ENCODE data around the gene AARS2.

The AARS2 gene

DNA sequence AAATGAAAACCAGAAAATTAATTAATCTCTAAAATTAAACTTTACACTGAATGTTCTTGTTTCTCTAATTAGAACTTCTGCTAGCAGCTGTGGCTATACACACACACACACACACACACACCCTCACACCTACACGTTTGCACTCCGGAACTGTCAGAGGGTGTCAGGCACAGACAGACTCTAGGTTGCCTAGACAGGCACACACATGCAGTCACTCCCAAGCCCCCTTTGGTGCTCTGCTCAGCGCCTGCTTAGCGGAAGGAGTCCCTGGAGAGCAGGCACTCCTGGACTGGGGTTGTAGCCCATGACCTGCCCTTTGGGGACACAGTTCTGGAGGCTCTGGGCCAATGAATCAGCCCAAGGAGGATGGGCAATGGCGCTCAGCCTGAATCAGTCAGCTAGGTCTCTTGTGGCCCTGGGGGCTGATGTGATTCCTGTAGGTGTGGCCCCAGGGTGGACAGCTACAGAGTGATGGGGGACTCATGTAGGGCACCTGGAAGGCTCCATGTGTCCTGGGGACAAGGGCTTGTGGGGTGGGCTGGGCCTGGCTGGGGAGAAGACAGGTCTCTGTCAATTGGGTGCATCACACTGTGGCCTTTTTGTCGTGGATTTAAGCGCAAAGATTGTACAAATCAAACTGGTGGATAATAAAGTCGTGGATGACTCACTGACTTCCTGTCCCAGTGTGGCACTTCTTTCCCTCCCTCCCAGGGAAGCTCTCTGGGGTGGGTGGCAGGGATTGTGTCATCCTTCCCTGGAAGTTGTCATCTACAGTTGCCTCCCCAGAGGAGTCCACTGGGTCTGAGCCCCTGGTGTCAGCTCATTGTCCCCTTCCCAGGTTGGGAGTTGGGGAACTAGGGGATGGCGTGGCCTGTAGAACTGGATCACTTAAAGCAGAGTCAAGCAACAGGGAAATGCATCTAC, 34.1 kb downstream of the AARS2 start:
- DNase-seq (ENCODE audit: low read depth), result no peak
- TF ChIP-seq, protein P1, sequence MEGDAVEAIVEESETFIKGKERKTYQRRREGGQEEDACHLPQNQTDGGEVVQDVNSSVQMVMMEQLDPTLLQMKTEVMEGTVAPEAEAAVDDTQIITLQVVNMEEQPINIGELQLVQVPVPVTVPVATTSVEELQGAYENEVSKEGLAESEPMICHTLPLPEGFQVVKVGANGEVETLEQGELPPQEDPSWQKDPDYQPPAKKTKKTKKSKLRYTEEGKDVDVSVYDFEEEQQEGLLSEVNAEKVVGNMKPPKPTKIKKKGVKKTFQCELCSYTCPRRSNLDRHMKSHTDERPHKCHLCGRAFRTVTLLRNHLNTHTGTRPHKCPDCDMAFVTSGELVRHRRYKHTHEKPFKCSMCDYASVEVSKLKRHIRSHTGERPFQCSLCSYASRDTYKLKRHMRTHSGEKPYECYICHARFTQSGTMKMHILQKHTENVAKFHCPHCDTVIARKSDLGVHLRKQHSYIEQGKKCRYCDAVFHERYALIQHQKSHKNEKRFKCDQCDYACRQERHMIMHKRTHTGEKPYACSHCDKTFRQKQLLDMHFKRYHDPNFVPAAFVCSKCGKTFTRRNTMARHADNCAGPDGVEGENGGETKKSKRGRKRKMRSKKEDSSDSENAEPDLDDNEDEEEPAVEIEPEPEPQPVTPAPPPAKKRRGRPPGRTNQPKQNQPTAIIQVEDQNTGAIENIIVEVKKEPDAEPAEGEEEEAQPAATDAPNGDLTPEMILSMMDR (conservative IDR thresholded peaks at IDR 0.05; ENCODE audit: low read depth, low read length), result no peak
- no peak overlapping the region for H3K4me3 ChIP-seq (ENCODE audit: low read depth, low read length)

DNA sequence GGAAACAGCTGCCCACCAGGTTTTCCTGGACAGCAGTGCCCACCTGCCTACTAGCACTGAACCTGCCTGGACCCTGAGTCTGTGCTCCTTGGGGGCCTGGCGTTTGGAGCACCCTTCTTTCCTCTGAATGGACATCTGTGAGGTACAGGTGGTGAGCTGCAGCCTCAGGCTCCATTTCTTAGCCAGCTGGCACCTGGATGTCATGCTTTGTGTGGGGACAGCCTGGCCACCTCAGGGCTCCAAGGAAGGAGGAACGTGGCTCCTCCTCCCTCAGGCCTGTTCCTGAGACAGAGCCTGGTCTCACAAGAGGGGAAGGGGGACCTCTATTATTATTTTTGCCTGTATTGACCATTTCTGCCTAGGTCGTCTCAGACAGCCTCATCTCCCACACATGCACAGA, 34.8 kb downstream of the AARS2 start:
- DNase-seq (ENCODE audit: low read depth), result no peak
- TF ChIP-seq, protein P1 (conservative IDR thresholded peaks at IDR 0.05; ENCODE audit: low read depth, low read length), result no peak

DNA sequence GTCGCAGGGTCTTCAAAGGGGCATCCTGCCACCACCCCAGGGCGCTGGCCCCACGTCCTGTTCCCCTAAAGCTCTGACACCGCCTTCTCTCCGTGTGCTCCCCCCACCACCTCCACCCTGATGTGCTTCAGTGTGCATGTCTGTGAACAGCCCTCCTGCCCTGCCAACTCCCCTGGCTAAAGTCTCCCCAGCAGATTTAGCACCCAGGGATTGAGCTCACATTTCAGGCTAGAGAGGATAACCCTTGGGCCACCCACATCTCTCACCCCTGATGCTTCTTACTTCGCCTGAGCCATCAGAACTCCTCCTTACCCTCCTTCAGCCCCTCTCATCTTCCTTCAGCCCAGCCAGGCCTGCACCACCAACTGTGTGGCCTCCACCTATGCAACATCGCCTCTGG, 35.4 kb downstream of the AARS2 start:
- no peak overlapping the region for H3K4me3 ChIP-seq (ENCODE audit: low read depth, low read length)
- TF ChIP-seq, protein P1 (conservative IDR thresholded peaks at IDR 0.05; ENCODE audit: low read depth, low read length), result no peak
- DNase-seq (ENCODE audit: low read depth), result no peak

More for the DNA sequence above, 34.8 kb downstream of the AARS2 start:
- no peak overlapping the region for H3K4me3 ChIP-seq (ENCODE audit: low read depth, low read length)

DNA sequence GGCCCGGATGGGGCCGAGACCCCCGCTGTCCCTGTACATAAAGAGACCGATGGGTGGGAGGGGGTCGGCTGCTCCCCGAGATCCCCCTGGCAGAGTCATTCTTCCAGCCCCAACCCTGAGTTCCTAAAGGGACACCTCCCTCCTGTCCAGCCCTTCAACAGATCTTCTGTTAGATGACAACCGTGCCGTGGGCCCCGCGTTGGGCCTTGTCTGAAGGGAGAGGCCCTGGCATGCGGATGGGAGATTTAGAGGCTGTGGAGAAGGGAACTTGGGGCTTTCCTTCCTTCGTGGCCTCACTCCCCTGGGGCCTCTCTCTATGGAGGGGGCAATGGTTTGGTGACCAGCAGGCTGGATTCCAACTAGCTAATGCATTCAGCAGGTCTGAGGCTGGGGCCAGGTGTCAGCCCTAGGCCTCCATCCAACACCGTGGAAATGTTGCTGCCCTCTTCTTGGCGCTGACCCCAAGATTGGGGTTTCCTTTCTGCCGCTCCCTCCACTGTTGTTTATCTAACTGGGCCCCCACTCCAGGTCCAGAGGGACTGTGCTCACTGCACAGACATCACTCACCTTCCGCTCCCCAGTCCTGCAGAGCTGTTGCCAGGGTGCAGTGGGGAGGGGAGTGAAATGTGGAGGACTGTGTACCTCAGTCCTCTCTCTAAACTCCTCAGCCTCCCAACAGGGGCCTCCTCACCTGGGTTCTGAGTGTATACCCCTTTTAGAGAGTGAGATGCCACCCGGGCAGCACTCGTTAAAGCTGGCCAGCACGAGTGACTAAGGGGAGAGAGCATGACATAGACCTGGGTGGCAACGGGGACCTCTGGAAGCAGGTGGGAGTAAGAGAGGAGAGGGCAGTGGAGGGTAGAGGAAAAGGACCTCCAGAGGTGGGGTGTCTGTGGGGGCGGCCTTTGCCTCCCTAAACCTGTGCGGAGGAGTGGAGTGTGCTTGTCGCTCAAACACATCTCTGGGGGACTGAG, 36.2 kb downstream of the AARS2 start:
- TF ChIP-seq, protein P1 (conservative IDR thresholded peaks at IDR 0.05; ENCODE audit: low read depth, low read length), result no peak
- H3K4me3 ChIP-seq (ENCODE audit: low read depth, low read length), result no peak overlapping the region
- no peak for DNase-seq (ENCODE audit: low read depth)

DNA sequence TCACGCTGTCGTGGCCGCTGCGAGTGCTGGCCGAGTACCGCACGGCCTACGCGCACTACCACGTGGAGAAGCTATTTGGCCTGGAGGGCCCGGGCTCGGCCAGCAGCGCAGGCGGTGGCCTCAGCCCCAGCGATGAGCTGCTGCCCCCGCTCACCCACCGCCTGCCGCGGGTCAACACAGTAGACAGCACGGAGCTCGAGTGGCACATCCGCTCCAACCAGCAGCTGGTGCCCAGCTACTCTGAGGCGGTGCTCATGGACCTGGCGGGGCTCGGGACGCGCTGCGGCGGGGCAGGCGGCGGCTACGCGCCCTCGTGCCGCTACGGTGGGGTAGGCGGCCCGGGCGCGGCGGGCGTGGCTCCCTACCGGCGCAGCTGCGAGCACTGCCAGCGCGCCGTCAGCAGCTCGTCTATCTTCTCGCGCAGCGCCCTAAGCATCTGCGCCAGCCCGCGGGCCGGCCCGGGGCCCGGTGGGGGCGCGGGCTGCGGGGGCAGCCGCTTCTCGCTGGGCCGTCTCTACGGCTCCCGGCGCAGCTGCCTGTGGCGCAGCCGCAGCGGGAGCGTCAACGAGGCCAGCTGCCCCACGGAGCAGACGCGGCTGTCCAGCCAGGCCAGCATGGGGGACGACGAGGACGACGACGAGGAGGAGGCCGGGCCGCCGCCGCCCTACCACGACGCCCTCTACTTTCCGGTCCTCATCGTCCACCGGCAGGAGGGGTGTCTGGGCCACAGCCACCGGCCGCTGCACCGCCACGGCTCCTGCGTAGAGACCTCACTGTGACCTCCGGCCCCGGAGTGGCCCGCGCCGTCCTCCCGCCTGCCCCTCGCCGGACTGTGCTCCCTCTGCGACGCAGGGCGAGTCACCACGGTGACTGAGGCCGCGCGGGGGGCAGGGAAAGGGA, 37.1 kb downstream of the AARS2 start:
- H3K4me3 ChIP-seq (ENCODE audit: low read depth, low read length), result no peak overlapping the region
- DNase-seq (ENCODE audit: low read depth), result no peak
- TF ChIP-seq, protein P1 (conservative IDR thresholded peaks at IDR 0.05; ENCODE audit: low read depth, low read length), result no peak

DNA sequence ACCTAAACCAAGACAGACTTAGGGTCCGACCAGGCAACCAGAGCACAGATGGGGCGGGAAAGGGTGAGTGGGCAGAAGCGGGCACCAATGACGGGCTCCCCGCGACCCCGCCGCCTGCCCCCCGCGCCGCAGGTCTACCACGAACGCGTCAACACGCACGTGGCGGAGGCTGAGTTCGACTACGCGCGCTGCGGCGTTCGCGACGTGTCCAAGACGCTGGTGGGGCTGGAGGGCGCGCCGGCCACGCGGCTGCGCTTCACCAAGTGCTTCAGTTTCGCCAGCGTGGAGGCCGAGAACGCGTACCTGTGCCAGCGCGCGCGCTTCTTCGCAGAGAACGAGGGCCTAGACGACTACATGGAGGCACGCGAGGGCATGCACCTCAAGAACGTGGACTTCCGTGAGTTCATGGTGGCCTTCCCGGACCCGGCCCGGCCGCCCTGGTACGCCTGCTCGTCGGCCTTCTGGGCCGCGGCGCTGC, 37.8 kb downstream of the AARS2 start:
- DNase-seq (ENCODE audit: low read depth), result no peak
- no peak overlapping the region for H3K4me3 ChIP-seq (ENCODE audit: low read depth, low read length)
- TF ChIP-seq, protein P1 (conservative IDR thresholded peaks at IDR 0.05; ENCODE audit: low read depth, low read length), result no peak

All from choroid plexus epithelial cell (primary cell).